ENCODE measurements around the gene ZFPM1.
"Not testable (repeated sequence)": the region's sequence is repeated elsewhere in the genome, so short reads cannot be mapped to it uniquely, and the experiment has no call there.

ZFPM1 gene

DNA sequence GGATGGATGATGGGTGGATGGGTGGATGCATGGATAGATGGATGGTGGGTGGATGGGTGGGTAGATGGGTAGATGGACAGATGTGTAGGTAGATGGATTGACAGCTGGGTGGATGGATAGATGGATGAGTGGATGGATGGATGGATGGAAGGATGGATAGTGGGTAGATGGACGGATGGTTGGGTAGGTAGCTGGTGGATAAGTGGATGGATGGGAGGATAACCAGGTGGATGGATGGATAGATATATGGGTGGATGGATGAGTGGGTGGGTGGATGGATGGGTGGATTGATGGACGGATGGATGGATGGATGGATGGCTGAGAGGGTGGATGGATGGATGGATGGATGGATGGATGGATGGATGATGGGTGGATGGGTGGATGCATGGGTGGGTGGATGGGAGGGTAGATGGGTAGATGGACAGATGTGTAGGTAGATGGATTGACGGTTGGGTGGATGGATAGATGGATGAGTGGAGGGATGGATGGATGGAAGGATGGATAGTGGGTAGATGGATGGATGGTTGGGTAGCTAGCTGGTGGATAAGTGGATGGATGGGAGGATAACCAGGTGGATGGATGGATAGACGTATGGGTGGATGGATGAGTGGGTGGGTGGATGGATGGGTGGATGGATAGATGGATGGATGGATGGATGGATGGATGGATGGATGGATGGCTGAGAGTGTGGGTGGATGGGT is 65.5 kb downstream of the ZFPM1 start:
- not testable (repeated sequence) for DNase-seq

DNA sequence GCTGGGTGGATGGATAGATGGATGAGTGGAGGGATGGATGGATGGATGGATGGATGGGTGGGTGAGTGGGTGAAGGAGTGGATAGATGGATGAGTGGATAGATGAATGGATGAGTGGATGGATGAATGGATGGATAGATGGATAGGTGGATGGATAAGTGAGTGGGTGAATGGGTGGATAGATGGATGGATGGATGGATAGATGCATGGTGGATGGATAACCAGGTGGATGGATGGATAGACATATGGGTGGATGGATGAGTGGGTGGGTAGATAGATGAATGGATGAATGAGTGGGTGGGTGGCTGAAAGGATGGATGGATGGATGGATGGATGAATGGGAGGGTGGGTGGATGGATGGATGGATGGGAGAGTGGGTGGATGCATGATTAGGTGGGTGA is 66.2 kb downstream of the ZFPM1 start:
- DNase-seq = no peak

DNA sequence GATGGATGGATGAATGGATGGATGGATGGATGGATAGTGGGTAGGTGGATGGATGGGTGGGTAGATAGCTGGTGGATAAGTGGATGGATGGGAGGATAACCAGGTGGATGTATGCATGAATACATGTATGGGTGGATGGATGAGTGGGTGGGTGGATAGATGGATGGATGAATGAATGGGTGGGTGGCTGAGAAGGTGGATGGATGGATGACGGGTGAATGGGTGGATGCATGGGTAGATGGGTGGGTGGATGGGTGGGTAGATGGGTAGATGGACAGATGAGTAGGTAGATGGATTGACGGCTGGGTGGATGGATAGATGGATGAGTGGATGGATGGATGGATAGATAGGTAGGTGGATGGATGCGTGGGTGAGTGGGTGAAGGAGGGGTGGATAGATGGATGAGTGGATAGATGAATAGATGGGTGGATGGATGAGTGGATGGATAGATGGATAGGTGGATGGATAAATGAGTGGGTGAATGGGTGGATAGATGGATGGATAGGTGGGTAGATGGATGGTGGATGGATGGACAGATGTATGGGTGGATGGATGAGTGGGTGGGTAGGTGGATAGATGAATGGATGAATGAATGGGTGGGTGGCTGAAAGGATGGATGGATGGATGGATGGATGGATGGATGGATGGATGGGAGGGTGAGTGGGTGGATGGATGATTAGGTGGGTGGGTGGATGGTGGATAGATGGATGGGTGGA is 67.0 kb downstream of the ZFPM1 start:
- no peak for DNase-seq

DNA sequence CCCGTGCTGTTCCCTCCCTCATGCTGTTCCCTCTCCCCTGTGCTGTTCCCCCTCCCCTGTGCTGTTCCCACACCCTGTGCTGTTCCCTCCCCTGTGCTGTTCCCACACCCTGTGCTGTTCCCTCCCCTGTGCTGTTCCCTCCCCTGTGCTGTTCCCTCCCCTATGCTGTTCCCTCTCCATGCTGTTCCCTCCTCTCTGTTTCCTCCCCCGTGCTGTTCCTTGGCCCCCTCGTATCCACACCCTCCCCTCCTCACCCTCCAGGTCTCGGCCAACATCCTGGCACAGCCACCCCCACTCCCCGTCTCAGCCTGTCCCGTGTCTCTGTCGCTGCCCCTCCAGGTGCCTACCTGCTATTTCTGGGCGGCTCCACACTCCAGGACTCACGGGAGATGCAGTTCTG is 68.6 kb downstream of the ZFPM1 start:
- DNase-seq = no peak

DNA sequence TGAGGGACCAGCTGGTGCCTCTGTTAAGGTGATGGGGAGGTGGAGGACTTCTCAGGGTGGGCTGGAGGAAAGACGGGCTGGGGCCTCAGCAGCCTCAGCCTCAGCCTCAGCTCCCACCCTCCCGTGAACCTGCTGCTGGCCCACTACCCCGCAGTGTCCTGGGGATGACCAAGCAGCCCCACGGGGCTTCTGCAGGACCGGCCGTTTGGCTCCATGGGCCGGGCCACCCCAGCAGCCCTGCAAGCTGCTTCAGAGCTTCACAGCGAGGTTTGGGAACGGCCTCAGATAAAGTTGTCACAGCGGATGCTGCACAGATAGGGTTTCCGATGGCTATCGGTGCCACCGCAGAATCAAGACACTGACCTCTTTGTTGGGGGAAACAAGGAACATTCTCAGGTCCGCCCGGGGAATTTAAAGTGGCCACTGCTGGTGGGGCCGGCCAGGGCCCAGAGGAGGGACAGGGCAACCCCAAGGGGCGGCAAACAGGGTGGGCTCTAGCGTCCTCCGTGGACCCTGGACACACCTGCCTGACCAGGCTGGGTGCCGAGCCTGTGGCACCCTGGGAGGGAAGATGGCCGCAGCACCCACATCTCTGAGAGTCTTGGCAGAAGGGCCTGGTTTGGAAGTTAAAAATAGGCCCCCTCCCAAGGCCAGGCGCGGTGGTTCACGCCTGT is 69.3 kb downstream of the ZFPM1 start:
- DNase-seq = no peak

DNA sequence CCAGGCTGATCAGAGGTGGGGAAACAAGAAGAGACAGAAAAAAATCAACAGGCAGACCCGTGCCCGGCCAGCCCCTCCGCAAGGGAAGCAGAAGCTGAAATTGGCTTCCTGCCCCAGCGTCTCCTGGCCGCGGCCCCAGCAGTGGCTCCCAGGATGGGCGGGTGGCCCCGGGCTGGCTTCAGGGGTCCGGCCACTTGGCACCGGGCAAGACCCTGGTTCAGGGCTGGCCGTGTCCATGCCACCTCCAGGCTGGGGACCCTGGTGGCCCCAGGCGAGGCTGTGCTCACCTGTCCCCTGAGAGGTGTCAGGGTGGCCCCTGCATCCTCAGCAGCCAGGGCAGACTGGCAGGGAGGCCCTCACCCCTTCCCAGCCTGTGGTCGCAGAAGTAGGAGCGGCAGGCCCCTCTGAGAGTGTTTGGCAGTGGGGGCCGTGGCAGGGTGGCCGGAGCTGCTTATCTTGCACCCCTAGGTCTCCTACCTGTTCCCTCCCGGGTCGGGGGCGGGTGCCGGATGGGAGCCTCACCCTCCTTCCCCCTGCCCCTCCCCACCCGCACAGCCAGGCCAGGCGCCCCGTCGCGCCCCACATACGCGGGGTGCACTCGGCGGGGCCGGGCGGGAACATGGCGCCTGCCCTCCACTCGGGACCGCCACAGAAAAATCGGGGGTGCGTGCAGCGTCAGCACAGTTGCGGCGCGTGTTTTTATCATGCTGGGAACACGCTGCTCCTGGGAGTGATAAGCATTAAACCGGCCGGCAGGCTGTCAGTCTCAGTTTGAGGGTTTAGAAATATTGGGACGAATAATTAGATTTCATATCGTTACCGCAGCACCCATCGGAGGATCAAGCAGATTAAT is 70.5 kb downstream of the ZFPM1 start:
- DNase-seq = no peak

DNA sequence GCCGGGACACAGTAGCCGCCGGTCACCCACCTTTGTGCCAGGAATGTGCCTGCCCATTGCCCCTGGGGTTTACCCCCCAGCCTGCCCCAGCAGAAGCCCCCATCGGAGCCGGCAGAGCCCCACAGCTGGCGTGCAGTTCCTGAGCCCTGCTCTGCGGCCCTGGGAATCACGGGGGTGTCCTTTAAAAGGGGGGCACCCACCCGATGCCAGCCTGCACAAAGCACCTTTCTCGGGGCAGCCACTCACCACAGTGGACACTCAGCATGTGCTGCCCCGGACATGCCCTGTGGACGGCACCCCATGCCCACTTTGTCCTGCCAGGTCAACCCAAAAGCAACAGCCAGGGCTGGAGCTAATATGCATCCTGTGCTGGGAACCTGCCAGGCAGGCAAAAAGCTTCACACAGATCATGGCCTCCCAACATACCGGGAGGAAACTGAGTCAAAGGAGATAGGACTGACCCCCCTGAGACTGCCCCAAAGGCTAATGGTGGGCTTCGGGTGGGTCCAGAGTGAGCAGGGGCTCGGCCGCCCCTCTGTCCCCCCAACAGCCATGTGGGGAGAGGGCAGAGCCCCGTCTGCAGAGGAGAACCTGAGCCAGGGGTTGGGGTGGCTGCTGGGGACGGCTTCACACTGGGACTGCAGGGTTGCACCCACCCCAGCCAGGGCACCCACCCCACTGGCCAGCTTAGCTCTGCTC is 71.3 kb downstream of the ZFPM1 start:
- no peak for DNase-seq

DNA sequence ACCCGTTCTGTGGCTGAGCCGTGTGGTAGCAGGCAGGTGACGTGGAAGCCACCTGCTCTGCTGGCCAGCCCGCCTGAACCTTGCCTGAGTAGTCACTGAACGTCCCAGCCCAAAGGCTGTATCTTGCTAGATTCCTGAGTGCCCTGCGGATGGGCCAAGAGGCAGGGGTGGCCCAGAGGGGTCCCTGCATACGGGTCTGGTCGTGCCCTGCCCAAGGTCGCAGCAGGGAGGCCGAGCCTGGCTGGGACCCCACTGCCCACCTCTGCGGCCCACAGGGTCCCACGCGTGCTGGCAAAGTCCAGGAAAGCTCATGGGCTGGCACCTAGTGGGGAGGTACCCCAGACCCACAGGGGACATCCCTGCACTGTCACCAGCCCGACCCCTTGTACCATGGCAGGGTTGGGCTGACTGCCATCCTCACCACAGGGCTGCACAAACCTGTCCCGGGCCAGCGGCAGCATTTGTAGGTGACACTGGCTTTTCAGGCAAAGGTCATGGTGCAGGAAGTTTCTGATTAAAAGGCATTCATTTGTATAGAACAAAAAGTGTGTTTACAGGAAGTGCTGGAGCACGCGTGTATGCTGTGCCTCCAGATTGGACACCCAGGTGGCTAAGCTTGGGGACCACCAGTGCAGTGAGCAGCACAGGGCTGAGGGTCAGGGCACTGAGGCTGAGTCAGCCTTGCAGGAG is 72.0 kb downstream of the ZFPM1 start:
- DNase-seq = no peak

DNA sequence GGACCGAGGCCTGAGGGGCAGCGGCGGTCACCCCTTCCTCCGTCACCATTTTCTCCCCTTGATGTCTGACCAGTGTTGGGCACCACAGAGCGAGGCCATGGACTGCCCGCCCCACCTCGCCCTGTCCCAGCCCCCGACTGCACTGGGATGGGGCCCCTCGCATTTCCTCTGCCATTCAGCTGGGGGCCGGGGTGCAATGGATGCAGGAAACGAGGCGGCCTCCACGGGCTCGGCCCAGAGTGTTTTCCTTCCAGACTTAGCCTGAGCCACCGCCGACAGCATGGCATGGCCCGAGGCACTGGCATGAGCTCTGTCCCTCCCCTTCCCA is 72.5 kb downstream of the ZFPM1 start:
- DNase-seq = no peak

DNA sequence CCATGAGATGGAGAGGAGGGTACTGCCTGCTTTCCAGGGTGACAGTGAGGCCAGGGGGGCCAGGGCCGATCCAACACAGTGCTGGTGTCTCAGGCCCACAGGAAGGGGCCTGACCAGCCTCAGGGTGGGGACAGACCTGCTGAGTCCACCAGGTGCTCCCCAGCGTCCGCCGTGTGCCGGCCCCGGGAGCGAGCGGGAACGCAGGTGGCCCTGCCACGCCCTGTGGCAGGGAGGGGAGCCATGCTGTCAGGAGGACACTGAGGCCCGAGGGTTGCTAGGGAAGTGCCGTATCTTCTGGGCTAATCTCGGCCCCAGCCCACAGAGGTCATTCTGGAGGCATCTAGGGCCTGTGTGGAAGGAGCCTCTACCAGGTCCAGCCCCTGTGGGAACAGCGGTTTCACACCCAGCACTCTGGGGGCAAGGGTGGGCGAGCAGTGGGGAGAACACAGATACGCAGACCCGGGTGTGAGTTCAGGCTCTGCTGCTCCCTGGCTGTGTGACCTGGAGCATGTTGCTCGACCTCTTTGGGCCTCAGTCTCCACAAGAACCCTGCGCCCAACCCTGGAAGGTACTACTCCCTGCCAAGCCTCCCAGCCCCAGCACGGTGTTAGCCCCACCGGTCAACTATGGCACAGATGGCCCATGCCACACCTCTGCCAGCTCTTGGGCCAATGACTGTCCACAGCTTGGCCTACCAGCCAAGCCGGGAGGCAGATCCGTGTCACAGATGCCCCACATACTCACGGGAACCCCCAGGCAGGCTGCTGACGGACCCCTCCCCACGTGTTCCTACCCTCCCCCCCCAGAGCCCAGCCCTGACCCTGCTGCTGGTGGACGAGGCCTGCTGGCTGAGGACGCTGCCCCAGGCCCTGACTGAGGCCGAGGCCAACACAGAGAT is 73.2 kb downstream of the ZFPM1 start:
- no peak for DNase-seq

DNA sequence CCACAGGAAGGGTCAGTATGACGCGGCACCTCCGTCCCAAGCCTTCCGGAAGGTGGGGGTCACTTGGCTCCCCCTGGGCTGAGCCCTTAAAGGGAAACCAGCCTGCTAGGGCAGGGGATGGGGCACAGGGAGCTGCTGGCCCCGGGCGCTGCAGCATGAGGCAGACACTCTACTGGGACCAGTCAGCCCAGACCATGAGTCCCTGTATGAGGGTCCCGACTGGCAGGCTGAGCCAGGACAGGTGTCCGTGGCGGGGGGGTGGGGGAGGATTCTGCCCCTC is 73.8 kb downstream of the ZFPM1 start:
- DNase-seq = no peak

DNA sequence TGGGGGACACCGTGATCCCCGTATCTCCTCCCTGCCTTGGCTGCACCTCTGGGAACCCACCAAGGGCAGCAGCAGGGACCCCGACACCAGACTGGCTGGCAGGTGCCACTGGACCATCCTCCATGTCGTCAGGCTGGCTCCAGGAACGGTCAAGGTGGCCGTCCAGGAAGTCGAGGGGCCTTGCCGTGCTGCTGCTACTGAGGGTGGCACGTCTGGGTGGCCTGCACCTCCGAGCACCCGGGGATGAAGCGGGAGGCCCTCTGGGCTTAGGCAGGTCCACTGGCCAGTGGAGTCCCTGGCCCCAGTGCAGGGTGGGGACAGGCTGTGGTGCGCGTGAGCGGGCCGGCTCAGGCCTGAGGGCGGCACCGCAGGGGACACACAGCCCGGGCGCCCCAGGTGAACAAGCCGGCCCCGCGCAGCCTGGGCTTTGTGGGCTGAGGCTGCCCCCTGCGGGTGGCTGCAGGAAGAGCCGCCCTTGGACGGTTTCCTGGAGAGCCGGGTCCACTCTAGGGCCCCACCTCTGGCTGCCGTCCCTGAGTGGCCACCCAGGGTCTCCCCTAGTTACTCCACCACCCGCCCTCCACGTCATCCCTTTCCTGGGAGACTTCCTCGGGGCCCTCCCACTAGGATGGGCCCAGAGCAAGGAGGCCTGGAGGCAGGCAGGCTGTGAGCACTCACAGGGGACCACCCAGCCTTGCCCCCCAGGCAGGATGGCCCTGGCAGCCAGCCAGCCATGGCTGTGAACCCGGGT is 74.3 kb downstream of the ZFPM1 start:
- DNase-seq = peak; percentile 28

DNA sequence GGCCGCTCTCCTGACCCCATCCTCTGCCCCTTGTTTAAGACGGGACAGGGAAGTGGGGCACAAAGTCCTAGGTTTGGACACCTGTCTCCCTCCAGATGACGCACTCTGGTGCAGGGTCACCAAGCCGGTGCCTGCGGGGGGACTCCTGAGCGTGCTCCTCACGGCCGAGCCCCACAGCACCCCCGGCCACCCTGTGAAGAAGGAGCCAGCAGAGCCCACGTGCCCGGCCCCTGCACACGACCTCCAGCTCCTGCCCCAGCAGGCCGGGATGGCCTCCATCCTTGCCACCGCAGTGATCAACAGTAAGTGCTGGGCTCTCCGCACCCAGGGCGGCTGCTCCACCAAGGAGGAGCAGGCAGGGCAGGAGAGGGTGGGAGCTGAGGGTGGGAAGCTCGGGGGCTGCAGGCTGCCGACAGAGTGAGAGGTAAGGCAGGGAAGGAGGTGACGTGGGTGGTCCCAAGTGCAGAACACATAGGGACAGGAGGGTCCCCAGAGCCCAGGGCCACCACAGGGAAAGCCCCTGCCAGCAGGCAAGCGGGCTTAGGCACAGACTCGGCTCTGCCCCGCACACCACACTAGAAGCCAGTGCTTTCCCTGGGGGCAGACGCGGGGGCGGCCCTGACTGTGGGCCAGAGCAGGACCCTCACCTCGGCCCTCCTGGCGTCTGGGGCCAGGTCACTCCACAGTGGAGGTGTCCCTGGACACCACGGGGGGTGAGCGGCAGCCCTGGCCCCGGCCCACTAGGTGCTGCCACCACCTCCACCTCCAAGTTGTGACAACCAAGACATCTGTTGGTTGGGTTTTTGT is 75.1 kb downstream of the ZFPM1 start:
- no peak for DNase-seq

DNA sequence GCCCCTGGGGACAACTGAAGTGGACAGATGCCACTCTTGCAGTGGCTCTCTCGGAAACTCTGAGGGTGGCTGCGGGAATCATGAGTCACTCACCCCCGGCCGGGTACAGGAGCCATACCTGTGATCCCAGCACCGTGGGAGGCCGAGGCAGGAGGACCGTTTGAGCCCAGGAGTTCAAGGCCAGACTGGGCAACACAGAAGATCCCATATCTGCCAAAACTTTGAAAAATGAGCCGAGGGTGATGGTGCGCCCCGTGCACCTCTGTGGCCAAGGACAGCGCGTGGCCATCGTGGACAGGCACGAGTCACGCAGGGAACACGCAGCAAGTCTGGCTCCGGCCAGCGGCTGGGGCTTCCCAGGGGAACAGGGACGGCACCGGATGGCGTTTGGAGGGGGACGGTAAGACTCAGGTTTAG is 75.8 kb downstream of the ZFPM1 start:
- no peak for DNase-seq

DNA sequence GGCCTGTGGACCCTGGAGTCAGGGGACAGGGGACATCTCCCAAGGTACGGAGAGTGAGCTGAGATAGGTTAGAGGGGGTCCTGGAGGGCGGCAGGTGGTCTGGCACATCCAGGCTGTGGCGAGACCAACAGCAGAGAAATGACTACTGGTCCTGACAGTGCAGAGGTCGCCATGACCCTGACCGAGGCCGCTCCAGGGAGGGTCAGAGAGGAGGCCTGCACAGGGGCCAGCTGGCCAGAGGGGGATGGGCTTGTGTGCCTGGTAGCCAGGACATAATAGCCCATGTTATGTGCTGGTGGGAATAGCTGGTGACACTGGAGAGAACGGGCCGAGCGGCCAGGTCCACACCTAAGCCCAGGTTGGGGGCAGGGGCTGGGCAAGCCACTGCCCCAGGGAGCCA is 76.5 kb downstream of the ZFPM1 start:
- DNase-seq = no peak

DNA sequence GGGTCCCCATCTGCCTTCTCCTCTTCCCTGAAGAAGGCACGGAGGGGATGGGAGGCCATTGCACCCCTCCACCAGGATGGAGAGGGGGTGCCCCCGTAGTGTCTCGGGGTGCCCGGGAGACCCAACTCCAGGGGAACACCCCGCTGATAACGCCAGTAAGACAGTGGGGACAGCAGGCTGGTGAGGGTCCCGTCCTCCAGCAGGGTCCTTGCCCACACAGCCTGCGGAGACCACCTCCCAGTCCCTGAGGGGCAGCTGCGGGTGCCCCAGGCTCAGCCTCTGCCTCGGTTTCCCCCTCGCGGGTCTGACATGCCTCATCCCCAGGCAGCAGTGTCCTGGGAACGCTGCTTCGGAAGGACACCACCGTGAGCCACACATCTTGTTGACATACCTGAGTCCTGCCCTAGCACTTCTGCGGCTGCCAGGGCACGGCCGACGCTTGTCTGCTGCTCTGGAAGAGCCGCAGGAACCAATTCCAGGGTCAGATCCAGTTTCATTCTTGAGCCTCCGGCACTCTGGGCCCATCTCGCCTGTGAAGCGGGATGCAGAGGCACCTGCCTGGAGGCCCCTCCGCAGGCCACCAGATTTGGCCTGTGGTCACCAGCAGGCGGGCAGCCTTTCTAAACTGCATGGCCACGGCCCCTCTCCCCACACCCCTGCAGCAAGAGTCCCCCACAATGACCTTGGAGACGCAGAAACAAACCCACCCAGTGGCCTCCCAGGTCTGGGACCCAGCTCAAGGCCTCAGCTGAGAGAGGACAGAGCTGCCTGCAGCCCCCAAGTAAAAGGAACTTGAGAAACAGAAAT is 77.2 kb downstream of the ZFPM1 start:
- DNase-seq = no peak

DNA sequence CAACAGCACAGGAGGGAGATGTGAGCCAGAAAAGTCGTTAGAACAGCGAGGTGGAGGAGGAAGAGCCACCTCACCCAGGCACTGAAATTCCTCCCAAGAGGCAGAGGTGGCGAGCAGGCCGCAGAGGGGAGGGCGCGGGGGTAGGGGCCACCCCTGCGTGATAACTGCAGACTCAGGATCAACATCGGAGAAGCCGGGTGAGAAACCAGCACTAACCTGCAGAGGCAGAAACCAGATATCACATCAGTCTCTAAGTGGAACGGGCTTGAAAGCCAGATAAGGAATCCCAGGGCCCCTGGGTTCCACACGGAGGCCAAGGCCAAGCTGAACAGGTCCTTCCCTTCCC is 77.8 kb downstream of the ZFPM1 start:
- no peak for DNase-seq

DNA sequence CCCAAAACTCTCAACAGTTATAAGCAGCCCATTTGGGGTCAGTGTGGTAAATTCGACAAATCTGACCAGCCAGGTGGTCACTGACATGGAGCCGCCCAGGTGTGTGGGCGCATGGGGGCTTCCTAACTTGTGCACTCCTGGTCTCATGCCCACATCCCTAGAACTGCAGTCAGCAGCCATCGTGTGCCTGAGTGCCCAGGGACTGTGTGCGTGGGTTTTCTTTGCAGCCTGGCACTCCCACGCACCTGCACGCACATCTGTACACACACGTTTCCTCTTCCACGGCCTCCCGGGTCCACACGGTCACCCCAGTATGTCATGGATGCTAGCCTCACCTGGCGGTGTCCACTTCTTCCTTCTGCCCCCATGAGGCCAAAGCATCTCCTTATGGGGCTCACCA is 78.3 kb downstream of the ZFPM1 start:
- DNase-seq = no peak

DNA sequence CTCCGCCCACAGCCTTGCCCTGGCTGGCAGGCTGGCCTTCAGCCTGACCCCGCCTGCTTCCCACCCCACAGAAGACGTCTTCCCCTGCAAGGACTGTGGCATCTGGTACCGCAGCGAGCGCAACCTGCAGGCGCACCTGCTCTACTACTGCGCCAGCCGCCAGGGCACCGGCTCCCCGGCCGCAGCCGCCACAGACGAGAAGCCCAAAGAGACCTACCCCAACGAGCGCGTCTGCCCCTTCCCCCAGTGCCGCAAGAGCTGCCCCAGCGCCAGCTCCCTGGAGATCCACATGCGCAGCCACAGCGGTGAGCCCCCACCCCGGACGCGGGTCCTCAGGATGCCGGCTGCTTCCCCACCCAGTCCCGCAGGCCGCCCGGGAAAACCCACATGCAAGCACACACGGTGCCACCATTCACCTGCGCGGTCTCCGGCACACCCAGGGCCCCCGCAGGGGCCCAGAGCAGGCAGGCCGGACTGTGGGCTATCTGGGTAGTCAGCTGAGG is 78.9 kb downstream of the ZFPM1 start:
- no peak for DNase-seq

Data from NCI-H1092 treated with DMSO at 0.1 percent for 48 hours (cell line).